Measurements from ENCODE around the gene KLF3.
A peak's percentile ranks its signal among the peaks of the same experiment; 100 is the strongest.

KLF3 gene

DNA sequence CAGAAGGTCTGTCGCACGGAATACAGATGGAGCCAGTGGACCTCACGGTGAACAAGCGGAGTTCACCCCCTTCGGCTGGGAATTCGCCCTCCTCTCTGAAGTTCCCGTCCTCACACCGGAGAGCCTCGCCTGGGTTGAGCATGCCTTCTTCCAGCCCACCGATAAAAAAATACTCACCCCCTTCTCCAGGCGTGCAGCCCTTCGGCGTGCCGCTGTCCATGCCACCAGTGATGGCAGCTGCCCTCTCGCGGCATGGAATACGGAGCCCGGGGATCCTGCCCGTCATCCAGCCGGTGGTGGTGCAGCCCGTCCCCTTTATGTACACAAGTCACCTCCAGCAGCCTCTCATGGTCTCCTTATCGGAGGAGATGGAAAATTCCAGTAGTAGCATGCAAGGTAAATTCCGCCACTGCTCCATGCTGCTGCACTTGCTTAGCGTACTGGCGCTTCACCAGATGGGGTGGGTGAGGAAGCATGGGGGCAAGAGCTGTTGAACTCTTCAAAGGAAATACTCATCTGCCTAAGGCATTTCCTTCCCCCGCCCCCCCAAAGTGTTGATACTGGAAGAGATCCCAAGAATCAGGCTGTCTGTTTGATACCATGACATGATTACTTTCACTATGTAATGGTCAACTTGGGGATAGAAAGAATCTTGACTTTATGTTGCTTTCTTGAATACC is 24.8 kb downstream of the KLF3 start:
- no peak for DNase-seq
- Mint-ChIP-seq H3K4me1 (peaks cover 5 to 33% of the 10 kb centered on the region in 2 donors), H3K36me3 (peaks cover 34 to 45% of the 10 kb centered on the region in 2 donors), H3K4me3 (no peak overlapping the region), H3K27ac (no peak overlapping the region), H3K9me3 (peaks cover 0 to 2% of the 10 kb centered on the region in 2 donors), H3K27me3 (no peaks in the 10 kb centered on the region)
- no peak for ATAC-seq (replicated peaks)

DNA sequence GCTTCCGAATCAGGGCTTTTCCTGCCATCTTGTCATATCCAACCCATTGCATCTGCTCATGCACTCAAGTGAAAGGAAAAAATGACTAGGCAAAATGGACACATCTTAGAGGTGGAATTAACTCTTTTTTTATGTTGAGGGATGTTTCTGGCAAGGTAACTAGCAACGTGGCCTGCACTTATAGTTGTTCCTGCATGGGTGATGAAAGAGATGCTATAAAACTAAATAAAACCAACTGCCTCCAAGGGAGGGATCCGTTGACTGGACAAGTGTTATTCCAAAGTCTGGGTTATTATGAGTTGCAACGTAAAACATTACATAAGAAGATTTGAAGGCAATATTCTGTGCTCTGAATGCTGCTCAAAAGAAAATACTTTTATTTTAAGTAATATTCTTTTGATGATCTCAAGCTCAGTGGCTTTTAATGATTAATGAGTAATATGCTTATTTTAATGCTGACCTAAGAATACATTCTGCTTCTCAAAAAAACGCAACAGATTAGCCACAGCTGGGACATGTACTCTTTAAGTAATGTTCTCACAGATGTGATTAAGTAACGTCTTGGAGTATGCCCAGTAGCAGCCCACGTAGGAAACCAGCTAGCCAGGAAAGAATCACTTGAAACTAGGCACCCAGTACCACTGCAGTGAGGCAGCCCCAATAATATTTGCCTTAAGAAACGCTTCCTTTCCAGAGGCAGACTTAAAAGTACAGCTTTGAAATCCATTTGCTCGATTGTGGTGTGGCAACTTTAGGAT is 27.4 kb downstream of the KLF3 start:
- H3K27ac Mint-ChIP-seq, result no peak overlapping the region
- no peak overlapping the region for H3K4me3 Mint-ChIP-seq
- H3K36me3 Mint-ChIP-seq, result peaks cover 27 to 54% of the 10 kb centered on the region in 2 donors
- ATAC-seq (replicated peaks), result no peak
- no peaks in the 10 kb centered on the region for H3K27me3 Mint-ChIP-seq
- H3K9me3 Mint-ChIP-seq, result no peaks in the 10 kb centered on the region
- peaks cover 1 to 15% of the 10 kb centered on the region in 2 donors for H3K4me1 Mint-ChIP-seq
- no peak for DNase-seq

DNA sequence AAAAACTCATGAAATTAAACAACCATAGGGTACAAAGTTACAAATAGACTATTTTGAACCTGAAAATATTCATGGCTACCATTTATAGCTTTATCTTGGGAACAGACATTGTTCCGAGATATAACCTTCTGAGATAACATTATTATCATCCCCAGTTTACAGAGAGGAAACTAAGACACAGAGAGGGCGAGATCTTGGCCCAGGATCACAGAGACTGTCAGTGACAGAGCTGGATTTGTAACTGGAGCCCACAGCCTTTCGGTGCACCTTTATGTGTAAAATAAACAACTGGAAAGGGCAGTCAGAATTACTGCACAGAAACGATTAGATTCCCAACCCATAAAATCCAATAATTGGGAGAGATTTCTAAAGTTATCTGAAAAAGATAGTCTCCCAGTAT is 28.4 kb downstream of the KLF3 start:
- Mint-ChIP-seq H3K27ac (no peak overlapping the region), H3K9me3 (no peaks in the 10 kb centered on the region), H3K4me1 (peaks cover 0 to 9% of the 10 kb centered on the region in 2 donors), H3K4me3 (no peak overlapping the region), H3K36me3 (peaks cover 32 to 57% of the 10 kb centered on the region in 2 donors), H3K27me3 (no peaks in the 10 kb centered on the region)
- ATAC-seq (replicated peaks) (no peak), DNase-seq (no peak)

DNA sequence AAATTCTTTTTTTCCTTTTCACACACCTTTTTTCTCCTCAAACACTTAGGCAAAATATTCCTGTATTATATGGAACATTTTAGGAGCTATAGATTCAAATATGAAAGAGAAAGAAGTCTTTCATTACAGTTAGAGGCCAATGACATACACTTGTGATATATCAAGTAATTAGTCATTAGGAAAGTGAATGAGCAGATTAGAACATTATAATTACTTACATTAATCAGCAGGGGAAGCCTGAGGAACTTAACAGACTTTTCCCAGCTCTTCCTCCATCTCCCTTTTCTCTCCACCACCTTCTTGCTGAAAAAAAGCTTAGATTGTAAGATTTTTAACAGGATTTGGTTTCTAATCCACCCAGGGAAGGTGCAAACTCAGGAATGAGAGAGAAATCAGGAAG is 29.6 kb downstream of the KLF3 start:
- Mint-ChIP-seq H3K36me3 (peaks cover 33 to 56% of the 10 kb centered on the region in 2 donors), H3K27ac (no peak overlapping the region), H3K4me3 (no peak overlapping the region), H3K27me3 (no peaks in the 10 kb centered on the region), H3K4me1 (peaks cover 0 to 7% of the 10 kb centered on the region in 2 donors), H3K9me3 (no peaks in the 10 kb centered on the region)
- DNase-seq (no peak), ATAC-seq (replicated peaks) (no peak)

DNA sequence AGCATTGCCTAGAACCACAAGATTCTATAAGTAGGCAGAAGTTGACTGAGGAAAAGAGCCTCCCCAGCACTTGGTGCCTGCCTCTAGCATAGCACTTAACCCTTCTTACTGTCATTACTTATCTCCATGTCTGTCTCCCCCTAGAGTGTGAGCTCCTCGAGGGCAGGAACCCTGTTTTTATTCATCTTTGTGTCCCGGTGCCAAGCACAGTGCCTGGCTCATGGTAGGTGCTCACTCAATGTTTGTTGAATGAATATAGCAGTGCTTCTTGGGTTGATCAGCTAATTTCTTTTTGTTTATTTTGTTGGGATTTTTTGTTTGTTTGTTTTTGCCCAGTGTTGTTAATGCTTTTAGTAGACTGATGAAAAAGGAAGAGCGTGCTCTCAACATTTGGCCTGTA is 30.3 kb downstream of the KLF3 start:
- H3K27ac Mint-ChIP-seq, result peak overlapping the region; percentile 33
- ATAC-seq (replicated peaks), result no peak

DNA sequence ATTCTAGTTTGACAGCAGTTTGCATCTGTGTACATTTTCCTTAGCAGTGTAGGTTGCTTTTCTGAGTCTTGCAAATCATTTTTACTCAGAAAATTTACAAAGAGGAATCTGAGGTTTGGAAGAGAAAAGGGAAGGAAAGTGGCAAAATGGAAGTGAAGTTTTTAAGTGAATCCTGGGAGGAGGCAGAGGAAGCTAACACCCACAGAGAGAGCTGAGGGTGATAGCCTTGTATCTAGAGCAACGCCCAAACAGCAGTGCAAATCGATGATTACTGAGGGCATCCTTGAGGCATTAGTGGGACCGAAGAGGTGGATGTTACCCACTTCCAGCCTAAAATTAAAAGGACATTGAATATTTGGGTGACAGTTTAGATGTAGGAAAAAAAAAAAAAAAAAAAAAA is 31.8 kb downstream of the KLF3 start:
- no peaks in the 10 kb centered on the region for H3K9me3 Mint-ChIP-seq
- H3K36me3 Mint-ChIP-seq, result peaks cover 17 to 37% of the 10 kb centered on the region in 2 donors
- peak overlapping the region; percentile 2 for H3K27ac Mint-ChIP-seq
- no peaks in the 10 kb centered on the region for H3K4me1 Mint-ChIP-seq
- DNase-seq (no peak), ATAC-seq (replicated peaks) (no peak)
- no peaks in the 10 kb centered on the region for H3K27me3 Mint-ChIP-seq
- H3K4me3 Mint-ChIP-seq, result no peak overlapping the region

More for the DNA sequence above, 30.3 kb downstream of the KLF3 start:
- Mint-ChIP-seq H3K27me3 (no peaks in the 10 kb centered on the region), H3K4me1 (no peaks in the 10 kb centered on the region), H3K9me3 (no peaks in the 10 kb centered on the region), H3K36me3 (peaks cover 25 to 48% of the 10 kb centered on the region in 2 donors), H3K4me3 (no peak overlapping the region)
- DNase-seq, result no peak

DNA sequence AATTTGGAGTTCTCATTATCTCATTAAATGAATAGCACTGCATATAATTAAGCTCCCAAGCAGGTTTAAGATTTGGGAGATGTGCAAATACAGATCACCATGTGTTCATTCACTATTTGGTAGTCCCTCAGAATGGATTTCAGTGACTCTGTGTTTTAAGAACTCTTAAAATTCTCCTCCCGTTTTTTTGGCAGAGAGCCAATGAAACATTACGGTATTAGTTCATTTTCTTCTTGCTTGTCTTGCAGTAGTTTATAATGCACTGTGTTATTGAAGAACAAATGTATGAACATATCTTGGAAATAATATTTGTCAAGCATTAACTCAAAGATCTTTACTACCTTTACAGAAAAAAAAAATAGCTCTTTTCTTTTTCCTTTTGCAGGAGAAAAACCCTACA is 32.7 kb downstream of the KLF3 start:
- Mint-ChIP-seq H3K27me3 (no peaks in the 10 kb centered on the region), H3K36me3 (peaks cover 17 to 36% of the 10 kb centered on the region in 2 donors), H3K27ac (no peak overlapping the region), H3K4me3 (no peak overlapping the region), H3K9me3 (no peaks in the 10 kb centered on the region), H3K4me1 (no peaks in the 10 kb centered on the region)
- no peak for ATAC-seq (replicated peaks)
- no peak for DNase-seq

DNA sequence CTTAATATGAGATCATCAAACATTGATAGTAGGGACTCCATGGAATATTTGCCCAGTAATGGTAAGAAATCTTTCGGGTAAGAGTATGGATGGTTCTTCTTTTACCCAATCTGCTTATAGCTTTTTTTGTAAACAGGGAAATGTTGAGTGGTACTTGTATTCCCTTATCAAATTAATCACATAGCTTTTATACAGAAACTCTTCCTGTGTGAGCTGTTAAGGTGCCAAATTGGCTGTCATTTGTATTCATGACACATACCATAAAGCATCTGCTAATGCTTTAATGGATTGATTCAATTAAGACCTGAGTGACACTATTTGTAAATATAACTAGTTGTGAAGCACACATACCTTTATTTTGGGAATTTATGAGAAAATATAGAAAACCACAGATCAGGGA is 34.2 kb downstream of the KLF3 start:
- Mint-ChIP-seq H3K9me3 (no peaks in the 10 kb centered on the region), H3K4me1 (peaks cover 4 to 7% of the 10 kb centered on the region in 2 donors), H3K27me3 (no peaks in the 10 kb centered on the region), H3K4me3 (no peak overlapping the region), H3K27ac (no peak overlapping the region), H3K36me3 (peaks cover 17 to 36% of the 10 kb centered on the region in 2 donors)
- DNase-seq (no peak), ATAC-seq (replicated peaks) (no peak)

DNA sequence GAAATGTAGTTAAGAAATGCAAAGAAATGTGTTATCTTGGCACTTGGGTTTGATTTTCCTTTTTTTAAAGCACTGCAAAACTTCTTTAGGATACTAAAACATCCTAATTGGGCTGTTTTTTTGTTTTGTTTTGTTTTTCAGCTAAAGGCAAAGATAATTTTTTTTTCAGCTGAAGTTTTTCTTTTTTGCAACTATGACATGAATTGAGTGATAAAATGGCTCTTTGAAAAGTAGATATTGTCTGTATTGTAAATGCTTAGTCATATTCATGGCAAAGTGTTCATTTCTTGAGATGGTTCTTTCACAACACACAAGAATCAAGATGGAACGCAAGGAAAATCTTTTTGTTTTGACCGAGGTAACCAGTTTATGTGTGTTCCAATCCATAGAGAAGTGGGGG is 35.1 kb downstream of the KLF3 start:
- no peak overlapping the region for H3K27ac Mint-ChIP-seq
- no peaks in the 10 kb centered on the region for H3K27me3 Mint-ChIP-seq
- no peak overlapping the region for H3K4me3 Mint-ChIP-seq
- no peak for DNase-seq
- peaks cover 13 to 16% of the 10 kb centered on the region in 2 donors for H3K4me1 Mint-ChIP-seq
- H3K36me3 Mint-ChIP-seq, result peaks cover 17 to 28% of the 10 kb centered on the region in 2 donors
- ATAC-seq (replicated peaks), result no peak
- no peaks in the 10 kb centered on the region for H3K9me3 Mint-ChIP-seq

DNA sequence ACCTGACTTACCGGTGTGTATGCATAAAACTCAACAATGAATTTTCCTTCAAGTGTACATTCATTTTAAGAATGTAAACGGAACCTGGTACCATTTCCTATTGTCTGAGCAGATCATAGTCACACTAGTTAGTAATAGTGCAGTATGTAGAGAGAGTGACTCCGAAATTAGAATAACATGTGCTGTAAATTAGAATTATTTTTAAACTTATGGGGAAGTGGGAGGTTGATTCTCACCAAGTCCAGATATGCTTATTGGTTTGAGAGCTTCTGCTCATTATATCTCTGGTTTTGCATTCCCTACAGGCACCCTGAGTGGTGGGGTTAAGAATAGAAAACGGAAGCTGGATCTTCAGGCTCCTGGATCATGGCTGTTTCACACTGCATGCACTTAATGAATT is 39.6 kb downstream of the KLF3 start:
- Mint-ChIP-seq H3K4me3 (no peak overlapping the region), H3K27ac (no peak overlapping the region), H3K4me1 (peaks cover 24 to 37% of the 10 kb centered on the region in 2 donors), H3K36me3 (no peaks in the 10 kb centered on the region), H3K27me3 (no peaks in the 10 kb centered on the region), H3K9me3 (no peaks in the 10 kb centered on the region)
- no peak for DNase-seq
- ATAC-seq (replicated peaks), result peak; percentile 92 to 94

DNA sequence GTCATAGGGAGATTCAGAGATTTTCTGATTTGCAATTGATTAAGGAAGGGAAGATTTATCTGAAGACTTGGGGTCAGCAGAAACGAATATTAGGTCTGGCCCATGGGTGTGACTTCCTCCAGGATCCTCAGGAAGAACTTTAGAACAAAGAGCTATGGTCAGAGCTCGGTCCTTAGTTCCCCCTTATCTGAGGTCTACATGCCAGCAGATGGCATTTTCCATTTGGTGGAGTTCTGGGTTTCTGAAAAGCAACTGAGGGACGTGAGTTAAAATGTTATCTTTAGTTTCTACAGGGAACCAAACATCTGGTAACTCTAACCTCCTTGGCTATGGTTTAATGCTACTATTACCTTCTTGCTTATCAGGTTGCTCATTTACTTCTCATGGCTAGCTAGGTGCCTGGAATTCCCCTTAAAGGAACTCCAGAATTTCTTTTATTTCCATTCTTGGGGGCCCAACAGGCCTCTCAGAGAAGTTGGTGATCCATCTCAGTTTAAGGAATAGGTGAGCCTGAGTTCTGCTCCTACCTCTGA is 40.7 kb downstream of the KLF3 start:
- Mint-ChIP-seq H3K9me3 (no peaks in the 10 kb centered on the region), H3K4me1 (peaks cover 27 to 38% of the 10 kb centered on the region in 2 donors), H3K27ac (no peak overlapping the region), H3K4me3 (no peak overlapping the region), H3K36me3 (no peaks in the 10 kb centered on the region), H3K27me3 (no peaks in the 10 kb centered on the region)
- DNase-seq (no peak), ATAC-seq (replicated peaks) (no peak)

DNA sequence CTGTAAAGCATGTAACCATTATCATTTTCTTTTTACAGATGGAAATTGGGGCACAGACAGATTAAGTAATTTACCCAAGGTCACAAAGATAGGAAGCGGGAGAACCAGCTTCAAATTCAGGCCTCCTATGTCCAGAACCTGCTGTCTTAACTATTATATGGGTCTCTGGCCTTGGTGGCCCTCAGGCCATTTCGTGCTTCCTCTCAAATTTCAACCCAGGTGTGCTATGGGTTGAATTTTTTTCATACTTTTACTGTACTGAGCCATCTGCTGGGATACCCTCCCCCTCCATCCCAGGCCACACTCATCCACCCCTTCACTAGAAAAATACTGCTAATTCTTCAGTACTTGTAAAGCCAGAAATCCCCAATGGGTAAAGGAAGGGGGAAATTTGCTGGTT is 42.3 kb downstream of the KLF3 start:
- no peaks in the 10 kb centered on the region for H3K36me3 Mint-ChIP-seq
- H3K9me3 Mint-ChIP-seq, result no peaks in the 10 kb centered on the region

DNA sequence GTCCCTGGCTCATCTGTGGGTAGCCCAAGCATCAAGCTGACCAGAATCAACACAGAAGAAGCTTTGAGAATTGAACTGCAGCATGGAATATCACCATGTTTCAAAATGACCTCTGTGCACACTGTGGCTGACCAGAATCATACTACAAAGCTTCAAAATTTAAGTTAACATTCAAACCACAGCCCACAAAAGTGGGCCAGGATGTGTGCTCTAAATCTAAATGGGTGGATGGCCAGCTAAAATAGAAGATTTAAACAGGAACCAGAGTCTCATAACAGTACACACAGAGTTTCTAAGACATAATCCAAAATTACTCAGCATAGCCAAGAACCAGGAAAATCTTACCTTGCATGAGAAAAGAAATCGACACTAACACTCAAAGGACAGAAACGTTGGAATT is 46.1 kb downstream of the KLF3 start:
- ATAC-seq (replicated peaks) (peak; percentile 90 to 92), DNase-seq (no peak)
- peaks cover 21 to 35% of the 10 kb centered on the region in 2 donors for H3K4me1 Mint-ChIP-seq
- no peaks in the 10 kb centered on the region for H3K27me3 Mint-ChIP-seq
- peaks cover 0 to 4% of the 10 kb centered on the region in 2 donors for H3K9me3 Mint-ChIP-seq
- no peak overlapping the region for H3K27ac Mint-ChIP-seq
- H3K4me3 Mint-ChIP-seq, result peak overlapping the region in 1 of 2 donors; percentile 4
- peaks cover 0 to 5% of the 10 kb centered on the region in 2 donors for H3K36me3 Mint-ChIP-seq

More for the DNA sequence above, 42.3 kb downstream of the KLF3 start:
- ATAC-seq (replicated peaks), result no peak
- H3K27me3 Mint-ChIP-seq, result no peaks in the 10 kb centered on the region
- H3K4me3 Mint-ChIP-seq, result no peak overlapping the region
- peaks cover 38 to 54% of the 10 kb centered on the region in 2 donors for H3K4me1 Mint-ChIP-seq
- DNase-seq, result no peak
- no peak overlapping the region for H3K27ac Mint-ChIP-seq

DNA sequence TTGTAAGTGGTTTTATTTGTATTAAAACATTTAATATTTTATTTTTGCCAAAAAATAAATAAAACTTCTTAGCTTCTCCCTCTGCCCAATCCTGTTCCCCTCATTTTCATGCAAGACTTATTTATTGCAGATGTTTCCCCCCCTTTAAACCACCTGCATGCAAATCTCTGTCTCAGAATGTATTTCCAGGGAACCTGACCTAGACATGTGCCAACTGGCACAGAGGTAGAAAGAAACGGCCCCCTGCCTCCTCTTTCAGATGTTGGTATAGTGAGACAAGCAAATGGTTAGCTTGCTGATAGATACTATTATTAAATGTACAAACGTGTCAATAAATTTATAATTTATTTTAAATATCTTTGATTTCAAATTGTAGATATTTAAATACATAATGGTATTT is 47.1 kb downstream of the KLF3 start:
- DNase-seq (no peak), ATAC-seq (replicated peaks) (peak; percentile 59 to 70)
- no peak overlapping the region for H3K27ac Mint-ChIP-seq
- H3K27me3 Mint-ChIP-seq, result no peaks in the 10 kb centered on the region
- H3K4me1 Mint-ChIP-seq, result peaks cover 17 to 29% of the 10 kb centered on the region in 2 donors
- no peak overlapping the region for H3K4me3 Mint-ChIP-seq
- peaks cover 0 to 5% of the 10 kb centered on the region in 2 donors for H3K36me3 Mint-ChIP-seq
- H3K9me3 Mint-ChIP-seq, result peaks cover 0 to 4% of the 10 kb centered on the region in 2 donors

DNA sequence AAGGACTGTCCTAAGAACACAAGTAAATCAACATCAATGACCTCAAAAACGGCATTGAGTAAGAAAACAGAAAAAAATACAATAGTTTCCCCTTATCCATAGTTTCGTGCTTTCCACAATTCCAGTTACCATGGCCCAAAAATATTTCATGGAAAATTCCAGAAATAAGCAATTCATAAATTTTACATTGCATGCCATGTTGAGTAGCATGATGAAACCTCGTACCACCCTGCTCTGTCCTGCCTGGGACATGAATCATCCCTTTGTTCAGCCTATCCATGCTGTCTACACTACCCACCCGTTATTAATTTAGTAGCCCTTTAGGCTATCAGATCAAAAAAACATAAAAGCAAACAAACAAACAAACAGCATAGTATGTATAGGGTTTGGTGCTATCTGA is 51.1 kb downstream of the KLF3 start:
- Mint-ChIP-seq H3K36me3 (peaks cover 0 to 5% of the 10 kb centered on the region in 2 donors), H3K9me3 (peaks cover 0 to 4% of the 10 kb centered on the region in 2 donors), H3K27me3 (no peaks in the 10 kb centered on the region), H3K27ac (no peak overlapping the region), H3K4me1 (peaks cover 10 to 19% of the 10 kb centered on the region in 2 donors), H3K4me3 (no peak overlapping the region)
- DNase-seq (no peak), ATAC-seq (replicated peaks) (no peak)
